Measurements from ENCODE around the gene CCDC186.

Gene CCDC186

DNA sequence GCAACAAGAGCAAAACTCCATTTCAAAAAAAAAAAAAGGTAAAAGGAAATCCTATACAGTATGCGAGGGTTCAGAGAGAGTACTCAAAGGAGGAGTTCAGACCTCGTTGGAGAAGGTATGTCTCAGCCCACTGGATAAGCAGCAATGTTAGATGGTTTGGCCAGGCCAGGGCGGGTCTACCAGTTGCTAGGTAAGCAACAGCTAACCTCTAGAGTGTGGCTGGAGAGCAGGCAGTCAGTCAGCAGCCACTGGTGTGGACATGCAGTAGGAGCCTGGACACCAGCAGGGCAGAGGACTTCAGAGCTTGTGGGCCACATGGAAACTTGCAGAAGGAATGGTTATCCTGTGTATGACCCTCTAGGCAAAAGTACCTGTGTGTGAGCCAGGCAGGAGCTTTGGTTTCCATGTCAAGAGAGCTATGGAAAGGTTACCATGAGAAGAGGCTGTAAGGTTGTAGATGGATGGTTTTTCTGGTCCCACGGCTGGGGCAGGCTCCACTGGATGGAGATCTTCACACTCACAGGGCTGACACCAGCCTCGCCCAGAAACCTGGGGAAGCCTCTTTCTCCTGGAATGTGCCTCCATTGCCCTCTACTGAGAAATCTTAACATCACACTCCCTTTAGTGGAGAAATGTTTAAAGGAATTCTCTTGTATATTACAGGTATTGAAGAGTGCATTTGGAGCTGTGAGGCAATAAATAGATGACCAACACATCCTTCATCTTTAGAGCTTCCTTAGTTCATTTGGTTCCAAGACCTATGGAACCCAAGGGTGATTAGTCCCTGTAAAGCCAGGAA, 63.6 kb downstream of the CCDC186 start:
- no peak for DNase-seq (ENCODE audit: low read depth, low spot score)

DNA sequence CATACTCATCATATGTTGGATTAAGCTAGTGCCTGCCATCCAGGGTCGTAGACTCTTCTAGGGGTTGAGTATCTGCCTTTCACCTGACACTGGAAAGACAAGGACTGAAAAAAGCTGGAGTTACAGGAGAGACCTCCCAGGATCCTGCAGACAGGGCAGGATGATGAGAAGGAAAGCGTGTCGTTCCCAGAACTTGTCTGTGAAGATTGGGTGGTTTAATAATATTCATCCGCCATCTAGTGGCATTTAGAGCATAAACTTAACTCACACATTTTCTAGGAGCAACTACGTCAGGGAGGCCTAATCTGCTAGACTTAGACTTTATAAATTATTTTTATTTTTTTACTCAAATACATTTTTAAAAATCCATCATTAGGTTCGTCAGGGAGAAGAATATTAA, 70.7 kb downstream of the CCDC186 start:
- DNase-seq (ENCODE audit: low read depth, low spot score) = no peak

DNA sequence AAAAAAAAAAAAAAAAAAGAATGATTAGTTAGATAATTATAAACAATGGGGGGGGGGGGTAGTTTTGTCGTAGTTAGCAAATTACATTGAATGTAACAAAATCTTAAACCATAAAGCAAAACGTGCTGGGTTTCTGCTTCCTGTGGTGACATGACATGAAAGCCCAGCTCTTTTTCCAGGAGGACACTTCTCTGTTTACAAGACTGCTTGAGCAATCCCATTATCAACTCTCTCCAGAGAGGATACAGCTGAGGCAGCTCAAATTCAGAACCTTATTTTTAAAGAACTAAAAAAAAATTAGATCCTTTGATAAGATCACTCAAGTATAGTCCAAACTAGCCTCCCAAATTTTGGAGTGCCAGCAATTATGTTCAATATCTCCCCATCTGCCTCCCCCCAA, 71.7 kb downstream of the CCDC186 start:
- no peak for DNase-seq (ENCODE audit: low read depth, low spot score)

DNA sequence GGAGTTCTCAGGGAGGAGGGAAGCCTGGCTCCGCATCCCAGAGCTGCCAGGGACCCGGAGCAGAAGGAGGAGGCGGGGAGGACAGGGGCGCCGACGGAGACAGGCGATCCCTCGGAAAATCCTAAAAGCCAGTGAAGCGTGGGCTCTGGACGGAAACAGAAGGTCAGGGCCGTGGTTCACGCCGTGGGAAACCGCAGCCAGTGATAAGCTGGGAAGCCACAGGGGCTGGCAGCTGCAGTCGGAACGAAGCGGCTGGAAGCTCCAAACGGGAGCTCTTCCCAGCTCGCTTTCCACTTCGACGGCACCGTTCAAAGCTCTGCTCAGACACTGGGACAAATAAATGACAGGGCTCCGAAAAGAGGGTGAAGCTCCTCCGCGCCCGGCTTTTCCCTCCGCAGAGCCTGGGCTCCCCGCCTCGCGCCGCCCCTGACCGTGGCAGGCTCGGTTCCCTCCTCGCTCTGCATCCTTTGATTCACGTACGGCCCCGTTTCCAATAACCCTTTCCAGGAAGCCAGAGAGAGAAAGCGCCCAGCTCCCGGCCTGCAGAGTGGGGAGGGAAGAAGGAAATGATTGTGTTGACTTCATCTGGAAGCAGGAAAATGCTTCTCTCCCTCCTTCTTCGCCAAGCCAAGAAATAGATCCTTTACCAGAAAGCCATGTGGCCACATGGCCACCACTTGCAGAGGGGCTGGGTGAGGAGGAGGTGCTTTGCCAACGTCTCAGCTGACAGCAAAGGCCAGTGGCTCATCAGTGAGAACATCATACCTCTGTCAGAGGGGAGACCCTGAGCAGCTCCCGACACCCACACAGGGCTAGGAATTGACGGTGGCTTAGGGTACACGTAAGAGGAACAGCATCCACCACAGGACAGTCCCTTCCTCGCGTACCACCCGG, 72.9 kb downstream of the CCDC186 start:
- DNase-seq (ENCODE audit: low read depth, low spot score) = peak; percentile 39

DNA sequence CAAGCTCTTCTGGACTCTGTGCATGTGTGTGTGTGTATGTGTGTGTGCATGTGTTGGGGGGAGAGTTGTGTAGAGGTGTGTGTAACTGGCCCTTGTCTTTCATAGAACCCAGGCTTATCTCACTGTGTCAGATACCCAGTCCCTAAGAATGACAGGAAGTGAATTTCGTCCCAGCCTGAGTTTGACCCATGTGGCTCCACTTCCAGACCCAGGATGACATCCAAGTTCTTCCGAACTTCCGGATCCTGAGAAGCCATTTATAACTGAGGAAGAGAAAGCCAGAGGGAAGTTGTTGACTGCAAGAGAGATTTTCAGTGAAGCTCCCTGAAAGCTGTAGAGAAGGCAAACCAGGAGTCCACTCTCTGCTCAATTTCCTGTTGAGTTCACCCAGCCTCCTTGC, 77.1 kb downstream of the CCDC186 start:
- no peak for DNase-seq (ENCODE audit: low read depth, low spot score)

DNA sequence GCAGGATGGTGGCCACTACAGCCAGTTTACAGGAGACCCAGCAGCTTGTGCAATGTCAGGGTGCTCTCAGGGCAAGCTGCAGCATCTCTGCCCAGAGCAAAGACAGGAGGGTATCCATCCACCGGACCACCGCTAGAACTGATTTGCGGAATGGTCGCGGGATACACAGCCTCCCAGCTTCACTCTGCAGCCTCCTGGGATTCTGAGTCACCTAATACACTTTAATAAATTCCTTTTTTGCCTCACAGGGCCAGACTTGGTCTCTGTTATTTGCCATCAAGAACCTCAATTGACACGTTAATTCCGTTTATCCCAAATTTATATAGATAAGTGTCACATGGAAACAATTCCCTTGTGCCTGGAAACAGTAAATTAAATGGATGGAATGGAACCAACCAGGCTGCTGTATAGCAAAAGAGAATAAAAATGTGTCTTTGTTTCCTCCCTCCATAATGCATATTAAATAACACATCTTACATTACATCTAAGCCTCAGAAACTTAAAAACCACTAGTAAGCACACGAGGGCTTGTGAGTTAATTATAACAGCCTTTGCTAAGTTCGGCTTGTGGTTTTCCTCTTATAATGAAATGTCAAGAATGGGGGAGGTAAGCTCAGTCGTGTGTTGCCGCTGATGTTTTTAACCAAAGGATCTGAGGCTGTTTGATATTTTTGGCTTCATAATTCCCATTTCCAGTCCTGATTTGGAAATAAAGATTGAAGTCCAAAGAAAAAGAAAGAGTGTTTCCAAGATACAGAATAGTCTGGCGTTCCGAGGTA, 78.3 kb downstream of the CCDC186 start:
- DNase-seq (ENCODE audit: low read depth, low spot score) = no peak

DNA sequence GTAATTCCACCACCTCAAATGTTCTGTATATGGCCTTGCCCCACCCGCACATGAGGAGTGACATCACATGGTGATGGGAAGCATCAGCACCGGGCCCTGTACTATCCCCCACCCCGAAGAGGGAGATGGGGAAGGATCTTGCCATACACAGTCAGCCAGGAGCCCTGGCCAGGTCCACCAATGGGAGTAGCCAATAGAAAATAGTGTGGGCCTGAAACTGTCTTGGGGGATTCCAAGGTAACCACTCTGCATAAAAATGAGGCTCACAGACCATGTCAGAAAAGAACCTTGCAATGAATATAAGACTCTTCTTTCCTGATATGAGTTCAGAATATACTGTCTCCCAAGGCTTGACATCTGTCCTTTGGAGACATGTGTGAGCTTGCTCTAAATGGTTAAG, 79.2 kb downstream of the CCDC186 start:
- no peak for DNase-seq (ENCODE audit: low read depth, low spot score)

DNA sequence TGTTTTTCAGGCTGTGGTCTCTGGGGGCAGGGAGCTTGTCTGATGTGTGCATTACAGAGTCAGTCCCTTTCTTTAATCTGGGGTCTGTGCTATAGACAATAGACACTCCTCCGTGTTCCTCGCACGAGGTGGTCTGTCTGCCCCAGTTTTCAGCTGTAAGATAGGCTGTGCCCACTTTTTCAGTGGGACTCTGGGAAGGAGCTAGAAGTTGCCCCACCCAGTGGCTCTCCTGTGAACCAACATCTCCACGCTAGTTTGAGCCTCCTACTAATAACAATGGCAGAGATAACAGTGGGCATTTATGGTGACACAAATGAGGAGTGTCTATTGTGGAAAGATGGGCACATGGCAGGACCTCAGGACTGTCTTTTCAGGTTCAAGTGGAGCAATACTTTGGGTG, 86.3 kb downstream of the CCDC186 start:
- no peak for DNase-seq (ENCODE audit: low read depth, low spot score)

DNA sequence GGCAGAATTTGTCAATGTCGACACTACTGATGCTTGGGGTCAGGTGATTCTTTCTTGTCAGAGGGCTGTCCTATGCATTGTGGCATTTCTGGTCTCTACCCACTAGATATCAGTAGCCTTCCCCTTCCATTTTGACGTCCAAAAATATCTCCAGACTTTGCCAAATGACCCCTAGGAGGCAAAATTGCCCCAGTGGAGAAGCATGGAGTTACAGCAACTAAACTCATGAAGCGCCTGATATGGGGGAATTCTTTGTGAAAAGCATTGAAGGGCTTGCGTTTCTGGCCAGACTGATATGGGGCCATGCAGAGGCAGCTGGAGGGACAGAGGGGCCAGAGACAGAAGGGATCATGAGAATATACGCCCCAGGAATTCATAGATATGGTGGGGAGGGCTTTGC, 86.7 kb downstream of the CCDC186 start:
- DNase-seq (ENCODE audit: low read depth, low spot score) = no peak

DNA sequence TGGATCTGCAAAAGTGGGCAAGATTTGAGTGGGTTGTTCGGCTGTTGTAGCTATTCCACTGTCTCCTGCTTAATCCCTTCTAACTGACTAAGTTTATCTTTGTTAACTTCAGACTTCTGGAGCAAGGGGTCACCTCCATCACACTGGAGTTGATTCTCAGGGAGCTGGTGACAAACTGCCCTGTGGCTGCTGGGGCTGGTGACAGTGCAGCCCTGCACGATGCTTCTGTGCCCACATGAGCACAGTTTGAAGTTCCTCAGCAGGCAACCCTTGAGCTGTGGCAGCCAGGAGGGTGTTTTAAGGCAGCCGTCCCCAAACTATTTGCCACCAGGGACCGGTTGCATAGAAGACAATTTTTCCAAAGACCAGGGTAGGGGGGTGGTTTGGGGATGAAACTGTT, 89.8 kb downstream of the CCDC186 start:
- DNase-seq (ENCODE audit: low read depth, low spot score) = no peak

DNA sequence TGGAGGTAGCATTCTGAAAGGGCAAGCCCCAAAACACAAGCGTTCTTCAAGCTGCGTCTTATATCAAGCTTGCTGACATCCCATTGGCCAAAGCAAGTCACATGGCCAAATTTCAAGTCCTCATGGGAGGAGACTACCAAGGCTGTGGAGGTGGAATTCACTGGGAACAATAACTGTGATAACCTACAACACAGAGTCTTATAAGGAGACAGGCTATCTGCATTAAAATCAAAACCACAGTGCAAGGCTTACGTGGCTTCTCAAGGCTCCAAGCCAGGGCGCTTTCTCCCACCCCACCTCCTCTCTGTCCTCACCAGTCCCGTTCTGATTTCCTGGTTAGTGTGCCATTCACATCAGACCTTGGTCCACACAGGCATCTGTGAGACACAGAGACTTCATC, 91.0 kb downstream of the CCDC186 start:
- no peak for DNase-seq (ENCODE audit: low read depth, low spot score)

DNA sequence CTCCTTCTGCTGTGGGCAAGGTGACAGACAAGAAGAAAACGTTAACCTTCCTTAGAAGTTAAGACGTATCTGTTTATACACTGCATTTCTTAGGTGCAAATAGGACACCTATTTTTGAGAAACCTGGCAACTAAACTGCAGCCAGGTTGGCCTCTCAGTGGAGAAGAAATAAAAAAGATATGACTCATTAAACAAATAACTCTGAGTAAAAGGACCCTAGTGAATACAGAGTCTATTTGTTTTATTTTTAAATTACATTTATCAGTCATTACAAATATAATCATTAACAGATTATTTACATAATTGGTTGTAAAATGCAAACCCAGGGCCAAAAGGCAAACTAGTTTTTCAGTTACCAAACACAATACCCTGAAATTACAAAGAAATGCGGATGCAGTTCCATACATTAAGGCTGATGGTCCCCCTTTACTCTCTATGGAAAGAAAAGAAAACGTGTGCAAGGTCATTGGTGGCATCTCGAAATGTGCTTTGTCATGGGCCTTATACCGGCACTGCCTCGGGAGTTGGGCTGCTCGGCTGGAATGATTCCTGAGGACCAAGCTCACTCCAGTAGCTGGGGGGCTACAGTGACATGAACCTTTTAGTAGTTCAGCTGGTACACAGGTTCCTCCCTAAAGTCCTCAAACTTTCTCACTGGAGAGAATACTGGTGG, 92.0 kb downstream of the CCDC186 start:
- DNase-seq (ENCODE audit: low read depth, low spot score) = no peak

DNA sequence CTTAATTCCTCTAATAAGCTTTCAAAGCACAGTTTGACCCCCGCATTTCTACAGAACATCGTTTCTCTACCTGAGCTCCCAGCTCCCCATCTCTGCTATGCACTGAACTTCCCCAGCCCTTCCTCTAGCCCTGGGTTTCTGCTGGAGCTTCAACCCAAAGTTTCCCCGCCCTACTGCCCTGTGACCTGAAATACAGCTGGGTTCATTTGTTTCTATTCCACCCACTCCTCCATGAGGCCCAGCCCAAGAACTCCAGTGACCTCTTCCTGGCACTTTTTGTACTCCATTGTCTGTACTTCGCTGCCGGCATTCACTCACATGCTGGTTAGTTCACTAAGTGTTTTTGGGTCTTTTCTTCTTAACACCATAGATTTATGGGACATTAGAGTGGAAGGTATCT, 94.6 kb downstream of the CCDC186 start:
- DNase-seq (ENCODE audit: low read depth, low spot score) = no peak

DNA sequence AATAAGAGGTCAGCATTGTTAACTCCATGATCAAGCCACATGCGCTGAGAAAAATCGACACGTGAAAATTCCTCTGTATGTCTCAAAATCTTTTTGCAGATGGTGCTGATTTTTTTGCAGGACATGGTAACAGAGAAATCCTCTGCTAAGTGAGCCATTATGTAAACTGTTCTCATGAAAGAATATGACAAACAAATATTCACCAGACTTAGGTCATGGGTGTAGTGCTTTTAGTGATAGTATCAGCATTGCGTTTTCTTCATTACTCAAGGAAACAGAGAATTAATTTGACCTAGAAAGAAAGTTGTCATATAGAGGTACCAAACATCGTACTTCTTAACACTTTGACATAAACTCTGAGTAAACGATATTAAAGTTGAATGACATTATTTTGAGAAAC, 95.7 kb downstream of the CCDC186 start:
- no peak for DNase-seq (ENCODE audit: low read depth, low spot score)

DNA sequence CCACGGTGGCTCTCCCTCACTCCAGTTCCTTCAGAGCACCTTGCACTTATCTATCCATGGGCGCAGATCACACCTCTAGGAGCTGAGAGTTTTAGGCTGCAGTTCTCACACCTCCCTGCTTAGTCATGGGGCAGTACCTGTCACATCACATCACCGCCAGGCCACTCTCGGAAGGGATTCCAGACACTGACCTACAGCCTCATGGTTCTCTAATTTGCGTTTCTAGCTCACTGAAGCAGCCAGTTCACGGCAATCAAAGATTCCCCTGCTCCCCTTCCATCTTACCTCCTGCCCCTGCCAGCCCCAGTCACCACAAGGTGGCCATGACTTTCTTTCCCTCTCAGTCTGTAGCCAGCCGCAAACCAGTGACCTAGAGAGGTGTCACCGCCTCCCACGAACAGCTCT, 96.2 kb downstream of the CCDC186 start:
- peak; percentile 23 for DNase-seq (ENCODE audit: low read depth, low spot score)

DNA sequence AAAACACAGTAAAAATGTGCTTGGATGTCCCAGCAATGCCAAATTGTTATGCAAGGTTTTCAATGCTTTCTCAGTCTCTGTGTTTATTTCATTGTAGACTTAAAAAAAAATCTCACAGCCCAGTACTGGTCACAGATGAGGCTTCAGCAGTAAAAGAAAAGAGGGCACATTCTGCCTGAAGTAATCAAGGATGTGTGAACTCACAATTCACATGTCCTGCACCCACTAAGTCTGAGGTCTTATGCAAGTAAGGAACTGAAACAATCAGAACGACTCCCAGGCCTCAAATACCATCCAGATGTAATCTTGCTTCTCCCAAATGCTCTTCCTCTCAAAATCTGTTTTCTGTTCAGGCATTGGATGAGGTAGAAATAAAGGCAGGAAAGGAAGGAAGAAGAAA, 96.7 kb downstream of the CCDC186 start:
- DNase-seq (ENCODE audit: low read depth, low spot score) = no peak

DNA sequence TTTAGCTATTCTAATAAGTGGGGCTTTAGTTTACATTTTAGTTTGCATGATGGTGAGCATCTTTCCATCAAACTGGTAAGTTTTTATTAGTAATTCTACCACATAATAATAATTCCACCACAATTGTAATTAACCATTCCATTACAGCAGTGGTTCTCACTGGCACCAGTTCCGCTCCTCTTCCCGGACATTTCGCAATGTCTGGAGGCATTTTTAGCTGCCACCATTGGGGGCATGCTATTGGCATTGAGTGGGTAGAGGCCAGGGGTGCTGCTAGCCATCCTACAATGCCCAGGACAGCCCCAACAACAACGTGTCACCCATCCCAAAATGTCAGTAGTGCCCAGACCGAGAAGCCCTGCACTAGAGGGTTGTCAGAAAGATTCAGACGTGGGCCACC, 98.9 kb downstream of the CCDC186 start:
- DNase-seq (ENCODE audit: low read depth, low spot score) = no peak

DNA sequence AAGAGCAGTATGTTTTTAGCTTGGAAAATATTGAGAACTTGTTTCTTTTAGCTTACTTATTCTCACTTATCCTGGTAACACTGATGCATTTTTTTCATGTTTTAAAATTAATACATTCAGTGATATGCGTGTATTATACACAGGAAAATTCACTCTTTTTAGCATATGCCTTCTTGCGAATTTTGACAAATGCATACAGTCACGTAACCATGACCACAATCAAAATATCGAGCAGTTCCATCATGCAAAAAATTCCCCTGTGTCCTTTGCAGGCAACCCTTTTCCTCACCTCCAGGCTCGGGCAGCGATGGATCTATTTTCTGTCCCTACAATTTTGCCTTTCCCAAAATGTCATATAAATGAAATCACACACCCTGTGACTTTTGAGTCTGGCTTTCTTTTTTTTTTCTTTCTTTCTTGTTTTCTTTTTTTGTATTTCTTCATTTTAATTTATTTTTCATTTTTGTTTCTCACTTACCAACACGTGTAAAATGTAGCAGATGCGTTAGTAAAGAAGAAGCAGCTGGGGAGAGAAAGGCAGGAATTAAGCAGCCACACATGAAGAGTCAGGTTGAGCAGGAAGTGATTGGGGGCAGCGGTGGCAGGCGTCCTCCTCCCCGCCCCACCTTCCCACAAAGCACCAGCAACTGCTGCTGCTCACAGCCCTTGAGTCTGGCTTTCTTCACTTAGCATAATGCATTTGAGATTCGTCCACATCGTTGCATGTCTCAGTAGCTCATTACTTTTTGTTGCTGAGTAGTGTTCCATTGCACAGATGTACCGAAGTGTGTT, 100.4 kb downstream of the CCDC186 start:
- DNase-seq (ENCODE audit: low read depth, low spot score) = no peak

DNA sequence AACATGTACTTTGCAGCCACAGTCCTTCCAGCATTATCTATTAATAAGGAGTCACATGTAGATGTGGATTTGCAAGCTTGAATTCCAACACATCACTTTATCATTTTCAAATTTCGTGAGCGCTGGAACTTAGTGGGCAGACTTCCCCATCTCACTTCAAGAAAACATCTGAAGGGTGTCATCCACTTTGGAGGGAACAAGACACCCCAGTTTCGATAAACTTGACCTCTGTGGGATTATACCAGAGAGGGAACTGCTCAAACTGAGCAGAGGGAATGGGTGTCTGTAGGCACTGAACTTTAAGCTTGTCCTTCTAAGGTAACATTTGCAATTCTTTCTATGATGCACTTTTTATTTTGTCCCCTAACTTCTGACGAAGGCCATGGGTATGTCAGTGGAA, 102.8 kb downstream of the CCDC186 start:
- no peak for DNase-seq (ENCODE audit: low read depth, low spot score)
